GM12878 (cell line): ENCODE measurements around the gene SPATA31D1. TPM values are rescaled to one million over a fixed set of nuclear protein-coding genes. Genes with fewer than 3 reads are reported as not detected.

Source experiments
- ATAC-seq: fragments of 200-7000 bp; cut with Tn5 transposase; 3 replicates; pipeline ENCODE4 v1.9.1; 2020; ENCODE audit warnings: mild to moderate bottlenecking, moderate library complexity
- BruUV-seq: library from RNA; stranded (reverse); fragments of 400-500 nt; replicated peaks from 2 replicates; lab custom pipeline; 2021; lab: Mats Ljungman, UMichigan
- CTCF ChIA-PET: fragments of 300-600 bp; sonication (Branson Sonifier 250); formaldehyde crosslinking; extraction: SDS; loops from one replicate; lab custom pipeline; 2021; ENCODE audit warnings: inconsistent platforms; lab: Yijun Ruan, JAX
- POLR2A ChIA-PET: fragments of 350-600 bp; formaldehyde crosslinking; extraction: SDS; loops from one replicate; lab custom pipeline; 2021; ENCODE audit warnings: inconsistent platforms; lab: Charles Lee
- RAD21 ChIA-PET: fragments of 300-600 bp; sonication (Branson Sonifier 250); formaldehyde crosslinking; loops from one replicate; lab custom pipeline; 2023; ENCODE audit warnings: antibody characterized with exemption; ENCODE audit not compliant: unreplicated experiment; lab: Charles Lee
- SMC1A ChIA-PET: fragments of 300-600 bp; sonication (Branson Sonifier 250); formaldehyde crosslinking; loops from one replicate; lab custom pipeline; 2023; ENCODE audit not compliant: unreplicated experiment, uncharacterized antibody; lab: Charles Lee
- DNase-seq: peaks from one replicate; pipeline ENCODE4 v3.0.0-alpha.2; 2011; ENCODE audit warnings: low read depth, low spot score
- FAIRE-seq: peaks from 3 replicates; lab custom pipeline; 2011; peaks lifted over from hg19 to GRCh38; lab: Jason Lieb, UNC
- H2AFZ ChIP-seq: 2 replicates; pipeline ENCODE4 v1.6.0; 2011; ENCODE audit warnings: low read depth, low read length, control low read depth; ENCODE audit not compliant: control insufficient read depth
- H3K27ac ChIP-seq: 2 replicates; pipeline ENCODE4 v1.5.1; 2011; ENCODE audit warnings: control low read depth; ENCODE audit not compliant: control insufficient read depth, insufficient read depth
- H3K27me3 ChIP-seq, 2 experiments: replicated peaks in 1 of 2; 2 replicates each; pipeline versions ENCODE4 v1.6.0 to v1.6.1; 2011; ENCODE audit warnings: low read length in 1 of 2; ENCODE audit not compliant: control insufficient read depth in 2 of 2, insufficient read depth in 2 of 2
- H3K36me3 ChIP-seq, 2 experiments: 2 replicates each; pipeline ENCODE4 v1.5.1; 2011; ENCODE audit warnings: low read length in 1 of 2; ENCODE audit not compliant: control insufficient read depth in 2 of 2, insufficient read depth in 2 of 2
- H3K4me1 ChIP-seq: 2 replicates; pipeline ENCODE4 v1.6.1; 2011; ENCODE audit warnings: mild to moderate bottlenecking, low read length, moderate library complexity, mixed read lengths; ENCODE audit not compliant: control insufficient read depth, insufficient read depth
- H3K4me2 ChIP-seq: 2 replicates; pipeline ENCODE4 v1.6.0; 2011; ENCODE audit warnings: control low read depth; ENCODE audit not compliant: control insufficient read depth, insufficient read depth
- H3K4me3 ChIP-seq: fragments of 200-600 bp; sonication (generic); 2 replicates; pipeline ENCODE4 v1.5.1; 2016
- H3K79me2 ChIP-seq: 2 replicates; pipeline ENCODE4 v1.6.0; 2011; ENCODE audit warnings: low read length; ENCODE audit not compliant: control insufficient read depth, insufficient read depth
- H3K9ac ChIP-seq: 2 replicates; pipeline ENCODE4 v1.8.0; 2011; ENCODE audit warnings: low read length, control low read depth, mixed read lengths; ENCODE audit not compliant: control insufficient read depth, insufficient read depth
- H3K9me3 ChIP-seq: replicated peaks from 3 replicates; pipeline ENCODE4 v1.5.1; 2011; ENCODE audit warnings: mild to moderate bottlenecking, low read length; ENCODE audit not compliant: control insufficient read depth, insufficient read depth
- H4K20me1 ChIP-seq: 2 replicates; pipeline ENCODE4 v1.6.0; 2011; ENCODE audit not compliant: control insufficient read depth, insufficient read depth
- CEBPZ ChIP-seq: fragments of 150-350 bp; IDR thresholded peaks from 2 replicates; pipeline ENCODE4 v1.6.1; 2016; ENCODE audit warnings: low read depth, low read length
- CHD1 ChIP-seq: IDR thresholded peaks from 2 replicates; pipeline ENCODE4 v1.6.1; 2012; ENCODE audit warnings: low read depth, low read length, improper control_type of control experiment
- HCFC1 ChIP-seq: fragments of 150-350 bp; IDR thresholded peaks from 2 replicates; pipeline ENCODE4 v1.6.1; 2014; ENCODE audit warnings: low read length
- KAT2A ChIP-seq: conservative IDR thresholded peaks from 2 replicates; pipeline ENCODE4 v1.6.1; 2011; ENCODE audit warnings: low read depth, low read length; ENCODE audit not compliant: control insufficient read depth
- NFYB ChIP-seq: IDR thresholded peaks from 2 replicates; pipeline ENCODE4 v1.6.1; 2011; ENCODE audit warnings: low read depth, mild to moderate bottlenecking, low read length, improper control_type of control experiment, moderate library complexity; ENCODE audit not compliant: insufficient read depth
- WRNIP1 ChIP-seq: IDR thresholded peaks from 2 replicates; pipeline ENCODE4 v1.6.1; 2011; ENCODE audit warnings: low read depth, low read length, improper control_type of control experiment, borderline replicate concordance
- WGBS: methylation state at CpG from one replicate; pipeline ENCODE4 v1.1.6; 2016; ENCODE audit warnings: low lambda C conversion rate; ENCODE audit not compliant: insufficient replicate concordance, insufficient coverage; ENCODE audit errors: missing lambda C conversion rate; 5-methylcytosine and 5-hydroxymethylcytosine counted together
- in situ Hi-C: fragments of 300-500 bp; cut with MboI; formaldehyde crosslinking; loops from 9 replicates; pipeline ENCODE4 v1.14.3; 2018; ENCODE audit warnings: mixed read lengths
- intact Hi-C: fragments of 100-400 bp; cut with micrococcal nuclease; formaldehyde crosslinking; loops from one replicate; pipeline ENCODE4 v1.14.2; 2022; ENCODE audit not compliant: unreplicated experiment
- polyA plus RNA-seq, 11 experiments: library from polyadenylated mRNA; depleted of rRNA in 4 of 11; unstranded in 6 of 11; stranded (reverse) in 5 of 11; fragments of >200 nt; fragmentation: Nextera tagmentation in 4 of 11; fragmentation: Illumina TruSeq in 1 of 11; extraction: Ambion mirVana in 4 of 11; extraction: Trizol in 1 of 11; gene quantifications; 1 replicate in 1 of 11; 2 replicates in 10 of 11; pipeline versions ENCODE4 v1.2.1 to v1.2.3, GENCODE V29; 2011 to 2016; ENCODE audit warnings: inconsistent platforms in 2 of 11, missing spikeins in 2 of 11, low read depth in 1 of 11
- total RNA-seq, 4 experiments: library from RNA; depleted of rRNA in 3 of 4; stranded (reverse); fragments of >200 nt in 3 of 4; fragmentation: Illumina TruSeq in 1 of 4; extraction: Trizol in 1 of 4; gene quantifications; 2 replicates each; pipeline versions ENCODE4 v1.2.1 to v1.2.3, GENCODE V29; 2013 to 2021
- TF ChIP-seq, protein P1 (sequence below): fragments of 450-650 bp; IDR thresholded peaks from 2 replicates; pipeline ENCODE4 v1.6.1; 2018; ENCODE audit warnings: borderline replicate concordance, mild to moderate bottlenecking; ENCODE audit not compliant: partially characterized antibody
- TF ChIP-seq, protein P2 (sequence below): fragments of 450-650 bp; IDR thresholded peaks from 2 replicates; pipeline ENCODE4 v1.6.1; 2017; ENCODE audit warnings: mild to moderate bottlenecking, moderate library complexity
- TF ChIP-seq, protein P3 (sequence below): fragments of 450-650 bp; IDR thresholded peaks from 2 replicates; pipeline ENCODE4 v1.6.1; 2017; ENCODE audit warnings: antibody characterized with exemption, mild to moderate bottlenecking, moderate library complexity

SPATA31D1 gene
- total and polyA plus RNA-seq, 10 of the 15 experiments (the other 5 are each of a cell fraction or from before 2014, with no cell fraction given) = 0.01 to 0.45 (median 0.05) TPM; not detected in 4

DNA sequence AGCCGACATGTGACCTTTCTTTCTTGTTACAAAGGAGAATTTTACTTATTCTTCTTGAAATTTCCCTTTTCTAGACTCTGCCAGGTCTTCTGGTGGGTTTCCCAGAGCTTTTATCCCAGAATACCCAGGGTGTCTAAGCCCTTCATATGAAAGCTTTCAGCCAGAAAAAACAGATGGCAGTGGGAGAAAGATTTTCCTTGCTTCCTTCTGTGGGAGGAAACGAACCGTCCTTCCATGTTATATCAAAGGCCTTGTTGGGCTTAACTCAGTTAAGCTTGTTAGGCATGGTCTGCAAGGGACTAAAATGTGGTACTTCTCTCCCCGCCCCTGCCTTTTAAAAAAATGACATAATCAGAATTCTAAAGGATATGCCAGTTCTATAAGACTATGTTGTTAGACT lies 47.5 kb downstream of the SPATA31D1 start (continued):
- TF ChIP-seq, protein P1, sequence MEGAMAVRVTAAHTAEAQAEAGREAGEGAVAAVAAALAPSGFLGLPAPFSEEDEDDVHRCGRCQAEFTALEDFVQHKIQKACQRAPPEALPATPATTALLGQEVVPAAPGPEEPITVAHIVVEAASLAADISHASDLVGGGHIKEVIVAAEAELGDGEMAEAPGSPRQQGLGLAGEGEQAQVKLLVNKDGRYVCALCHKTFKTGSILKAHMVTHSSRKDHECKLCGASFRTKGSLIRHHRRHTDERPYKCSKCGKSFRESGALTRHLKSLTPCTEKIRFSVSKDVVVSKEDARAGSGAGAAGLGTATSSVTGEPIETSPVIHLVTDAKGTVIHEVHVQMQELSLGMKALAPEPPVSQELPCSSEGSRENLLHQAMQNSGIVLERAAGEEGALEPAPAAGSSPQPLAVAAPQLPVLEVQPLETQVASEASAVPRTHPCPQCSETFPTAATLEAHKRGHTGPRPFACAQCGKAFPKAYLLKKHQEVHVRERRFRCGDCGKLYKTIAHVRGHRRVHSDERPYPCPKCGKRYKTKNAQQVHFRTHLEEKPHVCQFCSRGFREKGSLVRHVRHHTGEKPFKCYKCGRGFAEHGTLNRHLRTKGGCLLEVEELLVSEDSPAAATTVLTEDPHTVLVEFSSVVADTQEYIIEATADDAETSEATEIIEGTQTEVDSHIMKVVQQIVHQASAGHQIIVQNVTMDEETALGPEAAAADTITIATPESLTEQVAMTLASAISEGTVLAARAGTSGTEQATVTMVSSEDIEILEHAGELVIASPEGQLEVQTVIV = no peak
- no peak for TF ChIP-seq KAT2A

- no peaks in the 10 kb centered on the region for H3K9me3 ChIP-seq
- H4K20me1 ChIP-seq = no peaks in the 10 kb centered on the region
- H3K4me2 ChIP-seq = no peak overlapping the region
- H2AFZ ChIP-seq = no peak overlapping the region
- H3K27me3 ChIP-seq = no peaks in the 10 kb centered on the region
- intact Hi-C loops = no loop called here
- H3K27ac ChIP-seq = no peak overlapping the region
- ATAC-seq = no peak
- no TSS peak for BruUV-seq
- 0% methylated on average over 1 of the region's 1 CpG for WGBS
- FAIRE-seq = no peak
- H3K9ac ChIP-seq = no peak overlapping the region
- H3K36me3 ChIP-seq = no peaks in the 10 kb centered on the region
- no peak overlapping the region for H3K4me3 ChIP-seq
- RAD21 ChIA-PET = no interaction called here
- CTCF ChIA-PET = no interaction called here
- no peaks in the 10 kb centered on the region for H3K79me2 ChIP-seq
- POLR2A ChIA-PET = no interaction called here
- H3K4me1 ChIP-seq = no peaks in the 10 kb centered on the region
- SMC1A ChIA-PET = no interaction called here
- in situ Hi-C loops = no loop called here
- DNase-seq = no peak
- no peak for TF ChIP-seq NFYB
- TF ChIP-seq CEBPZ = no peak
- TF ChIP-seq HCFC1 = no peak
- TF ChIP-seq, protein P2, sequence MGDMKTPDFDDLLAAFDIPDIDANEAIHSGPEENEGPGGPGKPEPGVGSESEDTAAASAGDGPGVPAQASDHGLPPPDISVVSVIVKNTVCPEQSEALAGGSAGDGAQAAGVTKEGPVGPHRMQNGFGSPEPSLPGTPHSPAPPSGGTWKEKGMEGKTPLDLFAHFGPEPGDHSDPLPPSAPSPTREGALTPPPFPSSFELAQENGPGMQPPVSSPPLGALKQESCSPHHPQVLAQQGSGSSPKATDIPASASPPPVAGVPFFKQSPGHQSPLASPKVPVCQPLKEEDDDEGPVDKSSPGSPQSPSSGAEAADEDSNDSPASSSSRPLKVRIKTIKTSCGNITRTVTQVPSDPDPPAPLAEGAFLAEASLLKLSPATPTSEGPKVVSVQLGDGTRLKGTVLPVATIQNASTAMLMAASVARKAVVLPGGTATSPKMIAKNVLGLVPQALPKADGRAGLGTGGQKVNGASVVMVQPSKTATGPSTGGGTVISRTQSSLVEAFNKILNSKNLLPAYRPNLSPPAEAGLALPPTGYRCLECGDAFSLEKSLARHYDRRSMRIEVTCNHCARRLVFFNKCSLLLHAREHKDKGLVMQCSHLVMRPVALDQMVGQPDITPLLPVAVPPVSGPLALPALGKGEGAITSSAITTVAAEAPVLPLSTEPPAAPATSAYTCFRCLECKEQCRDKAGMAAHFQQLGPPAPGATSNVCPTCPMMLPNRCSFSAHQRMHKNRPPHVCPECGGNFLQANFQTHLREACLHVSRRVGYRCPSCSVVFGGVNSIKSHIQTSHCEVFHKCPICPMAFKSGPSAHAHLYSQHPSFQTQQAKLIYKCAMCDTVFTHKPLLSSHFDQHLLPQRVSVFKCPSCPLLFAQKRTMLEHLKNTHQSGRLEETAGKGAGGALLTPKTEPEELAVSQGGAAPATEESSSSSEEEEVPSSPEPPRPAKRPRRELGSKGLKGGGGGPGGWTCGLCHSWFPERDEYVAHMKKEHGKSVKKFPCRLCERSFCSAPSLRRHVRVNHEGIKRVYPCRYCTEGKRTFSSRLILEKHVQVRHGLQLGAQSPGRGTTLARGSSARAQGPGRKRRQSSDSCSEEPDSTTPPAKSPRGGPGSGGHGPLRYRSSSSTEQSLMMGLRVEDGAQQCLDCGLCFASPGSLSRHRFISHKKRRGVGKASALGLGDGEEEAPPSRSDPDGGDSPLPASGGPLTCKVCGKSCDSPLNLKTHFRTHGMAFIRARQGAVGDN = no peak
- TF ChIP-seq CHD1 = no peak
- no peak for TF ChIP-seq KAT2A
- TF ChIP-seq, protein P3, sequence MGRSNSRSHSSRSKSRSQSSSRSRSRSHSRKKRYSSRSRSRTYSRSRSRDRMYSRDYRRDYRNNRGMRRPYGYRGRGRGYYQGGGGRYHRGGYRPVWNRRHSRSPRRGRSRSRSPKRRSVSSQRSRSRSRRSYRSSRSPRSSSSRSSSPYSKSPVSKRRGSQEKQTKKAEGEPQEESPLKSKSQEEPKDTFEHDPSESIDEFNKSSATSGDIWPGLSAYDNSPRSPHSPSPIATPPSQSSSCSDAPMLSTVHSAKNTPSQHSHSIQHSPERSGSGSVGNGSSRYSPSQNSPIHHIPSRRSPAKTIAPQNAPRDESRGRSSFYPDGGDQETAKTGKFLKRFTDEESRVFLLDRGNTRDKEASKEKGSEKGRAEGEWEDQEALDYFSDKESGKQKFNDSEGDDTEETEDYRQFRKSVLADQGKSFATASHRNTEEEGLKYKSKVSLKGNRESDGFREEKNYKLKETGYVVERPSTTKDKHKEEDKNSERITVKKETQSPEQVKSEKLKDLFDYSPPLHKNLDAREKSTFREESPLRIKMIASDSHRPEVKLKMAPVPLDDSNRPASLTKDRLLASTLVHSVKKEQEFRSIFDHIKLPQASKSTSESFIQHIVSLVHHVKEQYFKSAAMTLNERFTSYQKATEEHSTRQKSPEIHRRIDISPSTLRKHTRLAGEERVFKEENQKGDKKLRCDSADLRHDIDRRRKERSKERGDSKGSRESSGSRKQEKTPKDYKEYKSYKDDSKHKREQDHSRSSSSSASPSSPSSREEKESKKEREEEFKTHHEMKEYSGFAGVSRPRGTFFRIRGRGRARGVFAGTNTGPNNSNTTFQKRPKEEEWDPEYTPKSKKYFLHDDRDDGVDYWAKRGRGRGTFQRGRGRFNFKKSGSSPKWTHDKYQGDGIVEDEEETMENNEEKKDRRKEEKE = no peak
- TF ChIP-seq WRNIP1 = no peak
Observed at GRCh38 chr9:82037126-82037525, 48.6 kb downstream of the SPATA31D1 start.
